Prostate gland (tissue), 2 donors: ENCODE measurements around the gene NKAP. TPM values are rescaled to one million over a fixed set of nuclear protein-coding genes. Genes with fewer than 3 reads are reported as not detected.
"Not testable (repeated sequence)": the region's sequence is repeated elsewhere in the genome, so short reads cannot be mapped to it uniquely, and the experiment has no call there.

Source experiments
- DNase-seq: peaks from one replicate; pipeline ENCODE4 v3.0.0-alpha.2; 2019; ENCODE audit warnings: low spot score
- H3K27ac ChIP-seq, 2 donors: fragments of 200-600 bp; sonication (generic); 2 replicates each; pipeline ENCODE4 v1.5.1; 2017 to 2019
- H3K27me3 ChIP-seq: fragments of 200-600 bp; sonication (generic); replicated peaks from 2 replicates; pipeline ENCODE4 v1.5.1; 2019; ENCODE audit not compliant: insufficient read depth
- H3K36me3 ChIP-seq, 2 donors: fragments of 200-600 bp; sonication (generic); 1 replicate in 1 of 2; 2 replicates in 1 of 2; pipeline versions ENCODE4 v1.5.1 to v1.8.1; 2017 to 2019
- H3K4me1 ChIP-seq: fragments of 200-600 bp; sonication (generic); replicated peaks from 2 replicates; pipeline ENCODE4 v1.5.1; 2019
- H3K4me3 ChIP-seq, 2 donors: fragments of 200-600 bp; sonication (generic); 2 replicates each; pipeline ENCODE4 v1.5.1; 2017 to 2019
- H3K9me3 ChIP-seq: fragments of 200-600 bp; sonication (generic); 2 replicates; pipeline ENCODE4 v1.5.1; 2017
- POLR2A ChIP-seq: fragments of 450-650 bp; IDR thresholded peaks from one replicate; pipeline ENCODE4 v1.6.1; 2016; ENCODE audit warnings: antibody characterized with exemption, mild to moderate bottlenecking
- POLR2AphosphoS5 ChIP-seq: sonication (generic); formaldehyde crosslinking; IDR thresholded peaks from one replicate; pipeline ENCODE4 v1.6.1; 2017; ENCODE audit warnings: antibody characterized with exemption
- WGBS: methylation state at CpG from one replicate; pipeline ENCODE4 v1.1.5; 2018; 5-methylcytosine and 5-hydroxymethylcytosine counted together
- intact Hi-C: fragments of 100-400 bp; cut with DNase I; formaldehyde crosslinking; loops from one replicate; pipeline ENCODE4 v1.14.2; 2022
- total RNA-seq, 2 donors: library from RNA; depleted of rRNA; stranded (reverse); fragments of >200 nt; gene quantifications; one replicate each; pipeline ENCODE4 v1.1.0, GENCODE V29; 2016
- TF ChIP-seq, protein P1 (sequence below), 4 experiments: fragments of 200-600 bp in 2 of 4; fragments of 450-650 bp in 2 of 4; sonication (generic) in 2 of 4; IDR thresholded peaks; 1 replicate in 3 of 4; 2 replicates in 1 of 4; pipeline ENCODE4 v1.5.1; 2016 to 2019; ENCODE audit warnings: antibody characterized with exemption in 4 of 4, mild to moderate bottlenecking in 2 of 4, moderate library complexity in 2 of 4

The NKAP gene
- total RNA-seq, 2 donors from 2014 or later = 6.4 to 12.0 TPM

DNA sequence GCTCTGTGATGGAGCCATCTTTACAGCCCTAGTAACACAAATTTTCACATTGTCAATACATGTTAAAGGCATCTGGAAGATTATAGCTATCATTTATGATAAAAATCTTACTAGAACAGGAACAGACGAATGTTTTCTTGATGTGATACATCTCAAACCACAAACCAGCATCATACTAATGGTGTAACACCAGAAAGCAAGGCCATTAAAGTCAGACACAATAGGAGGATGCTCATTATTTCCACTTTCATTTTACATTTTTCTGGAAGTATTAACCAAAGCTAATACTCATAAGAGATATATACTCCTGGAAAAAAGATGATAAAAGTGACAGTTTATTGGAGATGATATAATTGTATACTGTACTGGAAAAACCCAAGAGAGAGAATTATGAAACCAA lies 42.6 kb downstream of the NKAP start:
- Histone ChIP-seq H3K27me3 (no peaks in the 10 kb centered on the region), H3K27ac (no peak overlapping the region), H3K4me1 (no peaks in the 10 kb centered on the region), H3K9me3 (no peaks in the 10 kb centered on the region), H3K4me3 (no peak overlapping the region), H3K36me3 (no peaks in the 10 kb centered on the region)
- intact Hi-C loops = no loop called here
- 67% methylated on average over 1 of the region's 1 CpG for WGBS
- no peak for DNase-seq
- TF ChIP-seq POLR2AphosphoS5 = no peak
- TF ChIP-seq POLR2A = no peak
- TF ChIP-seq, protein P1, sequence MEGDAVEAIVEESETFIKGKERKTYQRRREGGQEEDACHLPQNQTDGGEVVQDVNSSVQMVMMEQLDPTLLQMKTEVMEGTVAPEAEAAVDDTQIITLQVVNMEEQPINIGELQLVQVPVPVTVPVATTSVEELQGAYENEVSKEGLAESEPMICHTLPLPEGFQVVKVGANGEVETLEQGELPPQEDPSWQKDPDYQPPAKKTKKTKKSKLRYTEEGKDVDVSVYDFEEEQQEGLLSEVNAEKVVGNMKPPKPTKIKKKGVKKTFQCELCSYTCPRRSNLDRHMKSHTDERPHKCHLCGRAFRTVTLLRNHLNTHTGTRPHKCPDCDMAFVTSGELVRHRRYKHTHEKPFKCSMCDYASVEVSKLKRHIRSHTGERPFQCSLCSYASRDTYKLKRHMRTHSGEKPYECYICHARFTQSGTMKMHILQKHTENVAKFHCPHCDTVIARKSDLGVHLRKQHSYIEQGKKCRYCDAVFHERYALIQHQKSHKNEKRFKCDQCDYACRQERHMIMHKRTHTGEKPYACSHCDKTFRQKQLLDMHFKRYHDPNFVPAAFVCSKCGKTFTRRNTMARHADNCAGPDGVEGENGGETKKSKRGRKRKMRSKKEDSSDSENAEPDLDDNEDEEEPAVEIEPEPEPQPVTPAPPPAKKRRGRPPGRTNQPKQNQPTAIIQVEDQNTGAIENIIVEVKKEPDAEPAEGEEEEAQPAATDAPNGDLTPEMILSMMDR (IDR thresholded peaks at IDR 0.05) = no peak

DNA sequence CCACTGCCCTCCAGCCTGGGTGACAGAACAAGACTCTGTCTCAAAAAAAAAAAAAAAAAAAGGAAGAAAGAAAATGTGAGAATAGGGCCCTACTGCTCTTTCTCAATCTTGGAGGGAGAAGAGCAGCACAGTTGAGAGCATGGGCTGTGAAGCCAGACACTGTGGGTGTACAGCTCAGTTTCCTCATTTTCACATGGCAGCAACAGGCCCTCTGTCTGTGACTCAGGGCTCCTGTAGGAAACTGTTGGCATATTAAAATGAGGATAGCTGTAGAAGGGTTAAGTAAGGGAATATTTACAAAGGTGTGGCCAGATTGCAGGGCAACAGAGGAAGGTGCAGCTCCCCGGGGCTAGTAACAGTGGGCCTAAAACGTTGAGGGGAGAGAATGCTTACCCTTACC lies 44.4 kb downstream of the NKAP start:
- H3K4me1 ChIP-seq = no peaks in the 10 kb centered on the region
- 8% methylated on average over 2 of the region's 2 CpGs for WGBS
- no peak for TF ChIP-seq POLR2AphosphoS5
- no peak for TF ChIP-seq POLR2A
- TF ChIP-seq, protein P1 (IDR thresholded peaks at IDR 0.05) = no peak
- no peaks in the 10 kb centered on the region for H3K36me3 ChIP-seq
- intact Hi-C loops = no loop called here
- H3K9me3 ChIP-seq = no peaks in the 10 kb centered on the region
- DNase-seq = no peak
- H3K27me3 ChIP-seq = no peaks in the 10 kb centered on the region
- no peak overlapping the region for H3K4me3 ChIP-seq
- no peak overlapping the region for H3K27ac ChIP-seq

DNA sequence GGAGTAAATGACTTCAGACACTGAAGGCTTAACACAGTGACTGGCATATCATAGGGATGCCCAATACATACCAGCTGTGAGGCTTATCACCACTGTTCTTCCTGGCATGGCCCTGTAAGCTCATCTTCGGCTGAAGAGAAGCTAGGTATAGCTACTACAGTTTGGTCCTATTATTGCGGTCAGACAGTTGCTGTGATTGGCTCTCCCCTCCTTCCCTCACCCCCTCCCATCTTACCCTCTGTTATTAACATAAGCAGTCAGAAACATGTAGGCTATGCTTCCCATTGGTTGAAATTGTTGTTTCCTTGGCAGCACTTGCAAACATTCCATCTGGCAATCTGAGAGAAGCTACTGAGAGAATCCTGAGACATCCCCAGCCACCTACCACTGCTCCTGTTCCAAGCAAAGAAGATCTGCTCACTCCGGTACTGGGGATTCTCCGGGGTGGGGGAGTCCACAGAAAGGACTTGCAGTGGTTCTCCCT lies 47.7 kb downstream of the NKAP start, which contains the start of gene AKAP14:
TSS of gene AKAP14 (plus strand) at position 51 of the 484 bp plus-strand sequence. CDS start 7,331 bp downstream, outside the sequence.
- H3K9me3 ChIP-seq = no peaks in the 10 kb centered on the region
- WGBS = 71% methylated on average over 1 of the region's 4 CpGs
- intact Hi-C loops = no loop called here
- no peak within 1 kb of the TSS for H3K4me3 ChIP-seq
- H3K27ac ChIP-seq = no peak within 1 kb of the TSS
- no peaks in the 10 kb centered on the region for H3K27me3 ChIP-seq
- H3K4me1 ChIP-seq = no peaks in the 10 kb centered on the region
- DNase-seq = no peak
- TF ChIP-seq POLR2AphosphoS5 (no peak), POLR2A (no peak)
- TF ChIP-seq, protein P1 (IDR thresholded peaks at IDR 0.05) = no peak
- H3K36me3 ChIP-seq = no peaks in the 10 kb centered on the region

DNA sequence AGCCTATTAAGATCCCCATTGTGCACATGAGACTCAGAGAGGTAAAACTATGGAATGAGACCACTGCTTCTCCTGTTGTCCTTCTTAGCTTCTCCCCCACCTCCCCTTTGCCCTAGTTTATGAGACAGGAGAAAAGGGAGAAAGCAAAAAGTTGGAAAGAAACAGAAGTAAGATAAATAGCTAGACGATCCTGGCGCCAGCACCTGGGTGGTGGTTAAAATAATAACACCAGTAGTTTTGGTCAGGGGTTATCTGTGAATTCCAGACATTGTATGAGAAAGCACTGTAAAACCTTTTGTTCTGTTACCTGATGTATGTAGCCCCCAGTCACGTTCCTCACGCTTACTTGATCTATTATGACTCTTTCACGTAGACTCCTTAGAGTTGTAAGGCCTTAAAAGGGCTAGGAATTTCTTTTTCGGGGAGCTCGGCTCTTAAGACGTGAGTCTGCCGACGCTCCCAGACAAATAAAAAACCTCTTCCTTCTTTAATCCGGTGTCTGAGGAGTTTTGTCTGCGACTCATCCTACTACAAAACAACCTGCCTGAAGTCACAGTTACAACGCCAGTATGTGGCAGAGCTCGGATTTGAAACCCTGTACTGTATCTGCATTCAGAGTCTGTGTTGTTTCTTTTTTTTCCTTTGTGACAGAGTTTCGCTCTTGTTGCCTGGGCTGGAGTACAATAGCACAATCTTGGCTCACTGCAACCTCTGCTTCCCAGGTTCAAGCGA lies 51.4 kb downstream of the NKAP start:
- intact Hi-C loops, DNase-seq, H3K36me3 ChIP-seq, H3K9me3 ChIP-seq, H3K27ac ChIP-seq, H3K27me3 ChIP-seq, H3K4me1 ChIP-seq, H3K4me3 ChIP-seq: not testable (repeated sequence)
- WGBS = 60% methylated on average over 16 of the region's 16 CpGs

DNA sequence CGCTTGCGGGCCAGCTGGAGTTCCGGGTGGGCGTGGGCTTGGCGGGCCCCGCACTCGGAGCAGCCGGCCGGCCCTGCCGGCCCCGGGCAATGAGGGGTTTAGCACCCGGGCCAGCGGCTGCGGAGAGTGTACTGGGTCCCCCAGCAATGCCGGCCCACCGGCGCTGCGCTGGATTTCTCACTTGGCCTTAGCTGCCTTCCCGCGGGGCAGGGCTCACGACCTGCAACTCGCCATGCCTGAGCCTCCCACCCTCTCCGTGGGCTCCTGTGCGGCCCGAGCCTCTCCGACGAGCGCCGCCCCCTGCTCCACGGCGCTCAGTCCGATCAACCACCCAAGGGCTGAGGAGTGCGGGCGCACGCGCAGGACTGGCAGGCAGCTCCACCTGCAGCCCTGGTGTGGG lies 52.9 kb downstream of the NKAP start:
- 87% methylated on average over 3 of the region's 36 CpGs for WGBS
- H3K4me1 ChIP-seq = not testable (repeated sequence)

More for the DNA sequence above, 52.9 kb downstream of the NKAP start:
- DNase-seq, H3K9me3 ChIP-seq, H3K4me3 ChIP-seq, H3K36me3 ChIP-seq, H3K27me3 ChIP-seq, intact Hi-C loops, H3K27ac ChIP-seq: not testable (repeated sequence)
